ENCODE data around the gene KCNK4.

The KCNK4 gene

DNA sequence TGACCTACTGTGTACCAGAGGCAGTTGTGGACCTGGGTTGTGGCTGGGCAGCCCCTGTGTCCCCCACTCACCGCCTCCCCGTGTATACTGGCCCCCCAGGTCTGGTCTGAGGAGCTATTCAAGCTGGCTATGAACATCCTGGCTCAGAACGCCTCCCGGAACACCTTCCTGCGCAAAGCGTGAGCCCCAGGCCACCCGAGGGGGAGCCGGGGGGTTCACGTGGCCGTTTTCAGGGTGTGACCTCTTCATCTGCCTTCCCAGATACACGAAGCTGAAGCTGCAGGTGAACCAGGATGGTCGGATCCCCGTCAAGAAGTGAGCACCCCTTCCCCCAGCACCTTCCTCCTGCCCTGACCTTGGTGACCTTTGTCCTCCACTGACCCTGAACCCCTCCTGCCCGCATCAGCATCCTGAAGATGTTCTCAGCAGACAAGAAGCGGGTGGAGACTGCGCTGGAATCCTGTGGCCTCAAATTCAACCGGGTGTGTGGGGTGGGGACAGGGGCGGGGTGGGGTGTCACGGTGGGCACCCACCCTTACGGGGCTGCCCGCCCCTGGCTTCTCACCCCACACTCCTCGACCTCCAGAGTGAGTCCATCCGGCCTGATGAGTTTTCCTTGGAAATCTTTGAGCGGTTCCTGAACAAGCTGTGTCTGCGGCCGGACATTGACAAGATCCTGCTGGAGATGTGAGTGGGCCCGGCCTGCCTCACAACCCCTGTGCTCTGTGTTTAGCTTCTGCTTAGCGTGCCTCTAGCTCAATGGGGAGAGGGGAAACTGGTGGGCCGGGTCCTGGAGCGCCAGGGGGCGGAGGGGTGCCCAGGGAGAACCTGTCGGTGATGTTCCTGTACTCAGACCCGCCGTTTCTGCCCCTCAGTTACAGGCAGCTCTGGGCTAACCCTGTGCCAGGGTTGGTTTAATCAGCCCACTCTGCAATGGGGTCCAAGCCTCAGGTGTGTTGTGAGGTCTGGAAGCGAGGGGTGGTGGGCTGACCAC is 35.7 kb upstream of the KCNK4 start:
- Histone ChIP-seq H3K27ac (ENCODE audit: low read depth, low read length) (no peak overlapping the region), H3K36me3 (ENCODE audit: insufficient read depth, low read length) (peaks cover 38% of the 10 kb centered on the region), H3K4me3 (ENCODE audit: low read depth in 1 of 2, low read length in 2 of 2) (no peak overlapping the region)

GRCh38 chr11:64256300-64256699 is 34.8 kb upstream of the KCNK4 start:
- H3K36me3 ChIP-seq (ENCODE audit: insufficient read depth, low read length) = peaks cover 38% of the 10 kb centered on the region
- H3K9ac ChIP-seq (ENCODE audit: low read length) = no peak overlapping the region
- no peaks in the 10 kb centered on the region for H3K27me3 ChIP-seq (ENCODE audit: control insufficient read depth in 1 of 2, insufficient read depth in 2 of 2, low read length in 2 of 2)
- H3K4me1 ChIP-seq (ENCODE audit: insufficient read depth, low read length) = peaks cover 15% of the 10 kb centered on the region
- H3K27ac ChIP-seq (ENCODE audit: low read depth, low read length) = no peak overlapping the region
- no peak overlapping the region for H3K4me3 ChIP-seq (ENCODE audit: low read depth in 1 of 2, low read length in 2 of 2)
- no peaks in the 10 kb centered on the region for H3K9me3 ChIP-seq (ENCODE audit: low read length)

More for the DNA sequence above, 35.7 kb upstream of the KCNK4 start:
- Histone ChIP-seq H3K9ac (ENCODE audit: low read length) (no peak overlapping the region), H3K27me3 (ENCODE audit: control insufficient read depth in 1 of 2, insufficient read depth in 2 of 2, low read length in 2 of 2) (no peaks in the 10 kb centered on the region), H3K9me3 (ENCODE audit: low read length) (no peaks in the 10 kb centered on the region), H3K4me1 (ENCODE audit: insufficient read depth, low read length) (peaks cover 20% of the 10 kb centered on the region)

DNA sequence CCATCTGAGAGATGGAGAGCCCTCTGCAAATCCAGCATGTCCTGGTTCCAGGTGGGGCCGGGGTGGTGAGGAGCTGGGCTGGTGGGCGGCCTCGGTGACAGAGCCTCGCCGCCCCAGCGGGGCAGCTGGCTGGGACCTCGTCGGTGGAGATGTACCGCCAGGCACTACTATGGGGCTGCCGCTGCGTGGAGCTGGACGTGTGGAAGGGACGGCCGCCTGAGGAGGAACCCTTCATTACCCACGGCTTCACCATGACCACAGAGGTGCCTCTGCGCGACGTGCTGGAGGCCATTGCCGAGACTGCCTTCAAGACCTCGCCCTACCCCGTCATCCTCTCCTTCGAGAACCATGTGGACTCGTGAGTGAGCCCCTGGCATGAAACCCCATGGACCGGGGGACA is 32.7 kb upstream of the KCNK4 start:
- Histone ChIP-seq H3K9ac (ENCODE audit: low read length) (no peak overlapping the region), H3K4me3 (ENCODE audit: low read depth in 1 of 2, low read length in 2 of 2) (no peak overlapping the region), H3K36me3 (ENCODE audit: insufficient read depth, low read length) (peaks cover 48% of the 10 kb centered on the region), H3K27ac (ENCODE audit: low read depth, low read length) (no peak overlapping the region), H3K4me1 (ENCODE audit: insufficient read depth, low read length) (no peaks in the 10 kb centered on the region), H3K9me3 (ENCODE audit: low read length) (no peaks in the 10 kb centered on the region), H3K27me3 (ENCODE audit: control insufficient read depth in 1 of 2, insufficient read depth in 2 of 2, low read length in 2 of 2) (no peaks in the 10 kb centered on the region)

DNA sequence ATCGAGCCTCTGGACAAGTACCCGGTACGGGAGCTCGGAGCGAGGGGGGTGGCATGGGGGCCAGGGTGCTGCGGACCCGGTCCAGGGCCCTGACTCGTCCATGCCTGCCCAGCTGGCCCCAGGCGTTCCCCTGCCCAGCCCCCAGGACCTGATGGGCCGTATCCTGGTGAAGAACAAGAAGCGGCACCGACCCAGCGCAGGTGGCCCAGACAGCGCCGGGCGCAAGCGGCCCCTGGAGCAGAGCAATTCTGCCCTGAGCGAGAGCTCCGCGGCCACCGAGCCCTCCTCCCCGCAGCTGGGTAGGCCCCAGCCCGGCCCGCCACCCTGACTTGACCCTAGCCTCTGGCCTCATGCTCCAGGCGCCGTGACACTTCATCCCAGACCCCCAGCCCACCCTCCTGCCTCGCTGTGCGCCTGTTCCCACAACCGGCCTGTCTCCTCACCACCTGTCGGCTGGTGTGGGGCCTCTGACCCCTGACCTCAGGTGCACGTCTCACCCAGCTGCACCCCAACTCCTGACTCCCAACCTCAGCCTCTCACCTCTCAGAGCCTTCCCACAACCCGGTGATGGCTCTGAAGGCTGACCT is 32.1 kb upstream of the KCNK4 start:
- Histone ChIP-seq H3K27ac (ENCODE audit: low read depth, low read length) (no peak overlapping the region), H3K36me3 (ENCODE audit: insufficient read depth, low read length) (peaks cover 50% of the 10 kb centered on the region), H3K4me1 (ENCODE audit: insufficient read depth, low read length) (no peaks in the 10 kb centered on the region), H3K27me3 (ENCODE audit: control insufficient read depth in 1 of 2, insufficient read depth in 2 of 2, low read length in 2 of 2) (no peaks in the 10 kb centered on the region), H3K9ac (ENCODE audit: low read length) (no peak overlapping the region), H3K4me3 (ENCODE audit: low read depth in 1 of 2, low read length in 2 of 2) (no peak overlapping the region), H3K9me3 (ENCODE audit: low read length) (no peaks in the 10 kb centered on the region)

GRCh38 chr11:64259533-64260067 is 31.5 kb upstream of the KCNK4 start:
- no peaks in the 10 kb centered on the region for H3K4me1 ChIP-seq (ENCODE audit: insufficient read depth, low read length)
- H3K9me3 ChIP-seq (ENCODE audit: low read length) = no peaks in the 10 kb centered on the region
- H3K27me3 ChIP-seq (ENCODE audit: control insufficient read depth in 1 of 2, insufficient read depth in 2 of 2, low read length in 2 of 2) = no peaks in the 10 kb centered on the region
- H3K9ac ChIP-seq (ENCODE audit: low read length) = no peak overlapping the region
- no peak overlapping the region for H3K27ac ChIP-seq (ENCODE audit: low read depth, low read length)
- peaks cover 50% of the 10 kb centered on the region for H3K36me3 ChIP-seq (ENCODE audit: insufficient read depth, low read length)
- H3K4me3 ChIP-seq (ENCODE audit: low read depth in 1 of 2, low read length in 2 of 2) = no peak overlapping the region

DNA sequence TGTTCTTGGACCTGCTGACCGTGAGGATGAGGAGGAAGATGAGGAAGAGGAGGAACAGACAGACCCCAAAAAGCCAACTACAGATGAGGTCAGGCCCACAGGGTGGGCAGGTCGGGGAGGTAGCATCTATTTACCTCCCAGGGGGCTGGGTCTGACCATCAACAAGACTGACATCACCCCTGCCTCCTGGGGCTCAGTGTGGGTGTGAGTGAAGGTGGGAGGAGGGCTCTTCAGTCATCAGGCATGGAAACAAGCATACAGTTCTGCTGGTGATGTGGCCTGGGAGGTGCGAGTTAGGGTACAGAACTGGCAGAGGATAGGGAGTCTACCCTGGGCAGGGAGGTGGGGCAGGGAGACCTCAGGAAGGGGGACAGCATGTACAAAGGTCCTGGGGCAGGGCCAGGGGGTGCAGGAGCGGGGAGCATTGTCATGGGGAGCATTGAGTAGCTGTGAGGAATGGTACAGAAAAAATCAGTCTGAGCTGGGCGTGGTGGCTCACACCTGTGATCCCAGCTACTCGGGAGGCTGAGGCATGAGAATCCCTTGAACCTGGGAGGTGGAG is 30.9 kb upstream of the KCNK4 start:
- H3K36me3 ChIP-seq (ENCODE audit: insufficient read depth, low read length) = peaks cover 44% of the 10 kb centered on the region
- H3K9me3 ChIP-seq (ENCODE audit: low read length) = no peaks in the 10 kb centered on the region
- H3K4me3 ChIP-seq (ENCODE audit: low read depth in 1 of 2, low read length in 2 of 2) = no peak overlapping the region
- no peak overlapping the region for H3K27ac ChIP-seq (ENCODE audit: low read depth, low read length)
- no peaks in the 10 kb centered on the region for H3K27me3 ChIP-seq (ENCODE audit: control insufficient read depth in 1 of 2, insufficient read depth in 2 of 2, low read length in 2 of 2)
- no peak overlapping the region for H3K9ac ChIP-seq (ENCODE audit: low read length)
- no peaks in the 10 kb centered on the region for H3K4me1 ChIP-seq (ENCODE audit: insufficient read depth, low read length)

GRCh38 chr11:64261556-64262080 is 29.5 kb upstream of the KCNK4 start:
- Histone ChIP-seq H3K36me3 (ENCODE audit: insufficient read depth, low read length) (peaks cover 41% of the 10 kb centered on the region), H3K9me3 (ENCODE audit: low read length) (no peaks in the 10 kb centered on the region), H3K4me1 (ENCODE audit: insufficient read depth, low read length) (no peaks in the 10 kb centered on the region)

GRCh38 chr11:64262271-64263002 is 28.7 kb upstream of the KCNK4 start:
- no peaks in the 10 kb centered on the region for H3K27me3 ChIP-seq (ENCODE audit: control insufficient read depth in 1 of 2, insufficient read depth in 2 of 2, low read length in 2 of 2)
- H3K9ac ChIP-seq (ENCODE audit: low read length) = no peak overlapping the region
- H3K36me3 ChIP-seq (ENCODE audit: insufficient read depth, low read length) = peaks cover 41% of the 10 kb centered on the region
- no peaks in the 10 kb centered on the region for H3K4me1 ChIP-seq (ENCODE audit: insufficient read depth, low read length)
- no peak overlapping the region for H3K4me3 ChIP-seq (ENCODE audit: low read depth in 1 of 2, low read length in 2 of 2)
- no peaks in the 10 kb centered on the region for H3K9me3 ChIP-seq (ENCODE audit: low read length)
- H3K27ac ChIP-seq (ENCODE audit: low read depth, low read length) = no peak overlapping the region

More at GRCh38 chr11:64261556-64262080, 29.5 kb upstream of the KCNK4 start:
- Histone ChIP-seq H3K9ac (ENCODE audit: low read length) (no peak overlapping the region), H3K27me3 (ENCODE audit: control insufficient read depth in 1 of 2, insufficient read depth in 2 of 2, low read length in 2 of 2) (no peaks in the 10 kb centered on the region), H3K4me3 (ENCODE audit: low read depth in 1 of 2, low read length in 2 of 2) (no peak overlapping the region), H3K27ac (ENCODE audit: low read depth, low read length) (no peak overlapping the region)

DNA sequence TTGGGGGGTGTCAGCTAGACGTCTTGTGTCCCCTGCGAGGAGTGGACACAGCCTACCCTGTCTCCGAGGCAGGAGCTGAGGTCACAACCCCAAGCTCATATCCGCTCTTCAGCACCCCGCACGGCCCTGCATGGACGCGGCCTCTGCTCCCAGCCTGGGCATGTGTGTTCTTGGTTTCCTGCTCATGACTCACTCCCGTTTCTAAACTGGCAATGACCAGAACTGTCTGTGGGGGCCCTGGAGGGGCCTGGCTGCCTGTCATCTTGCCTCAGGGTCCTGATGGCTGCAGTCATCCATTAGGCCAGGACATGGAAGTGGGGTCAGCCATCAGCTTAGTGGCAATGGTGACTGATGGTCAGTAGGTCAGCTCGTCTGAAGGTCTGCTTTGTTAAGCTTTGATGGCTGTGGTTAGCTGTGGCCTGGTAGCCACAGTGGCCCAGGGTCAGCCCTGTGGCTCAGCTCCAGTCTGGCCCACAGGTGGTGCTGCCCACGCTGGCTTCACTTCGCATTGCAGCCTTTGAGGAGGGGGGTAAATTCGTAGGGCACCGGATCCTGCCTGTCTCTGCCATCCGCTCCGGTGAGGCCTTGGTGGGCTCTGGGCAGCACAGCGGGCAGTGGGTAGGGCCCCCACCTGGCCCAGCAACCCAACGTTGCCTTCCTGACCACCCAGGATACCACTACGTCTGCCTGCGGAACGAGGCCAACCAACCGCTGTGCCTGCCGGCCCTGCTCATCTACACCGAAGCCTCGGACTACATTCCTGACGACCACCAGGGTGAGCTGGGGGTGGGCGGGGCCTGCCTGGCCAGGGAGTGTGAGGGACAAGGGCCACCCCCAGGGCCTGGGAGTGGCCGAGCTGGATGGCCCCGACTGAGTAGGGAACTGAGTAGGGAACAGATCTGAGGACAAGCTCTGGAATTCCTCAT is 27.8 kb upstream of the KCNK4 start:
- H3K36me3 ChIP-seq (ENCODE audit: insufficient read depth, low read length) = peaks cover 40% of the 10 kb centered on the region

DNA sequence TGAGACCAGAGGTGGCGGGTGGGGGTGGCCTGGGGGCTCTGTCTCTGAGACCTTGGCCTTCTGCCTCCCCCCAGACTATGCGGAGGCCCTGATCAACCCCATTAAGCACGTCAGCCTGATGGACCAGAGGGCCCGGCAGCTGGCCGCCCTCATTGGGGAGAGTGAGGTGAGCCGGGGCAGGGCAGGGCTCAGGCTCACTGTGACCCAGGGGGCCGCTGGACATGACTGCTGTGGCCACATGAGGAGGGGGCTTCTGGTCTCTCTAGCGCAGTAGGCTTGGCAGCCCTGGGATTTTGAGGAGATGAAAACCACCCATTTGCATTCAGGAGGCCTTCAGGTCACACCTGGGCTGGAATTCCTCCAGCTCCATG is 27.2 kb upstream of the KCNK4 start:
- peaks cover 11% of the 10 kb centered on the region for H3K4me1 ChIP-seq (ENCODE audit: insufficient read depth, low read length)
- no peaks in the 10 kb centered on the region for H3K27me3 ChIP-seq (ENCODE audit: control insufficient read depth in 1 of 2, insufficient read depth in 2 of 2, low read length in 2 of 2)
- H3K9ac ChIP-seq (ENCODE audit: low read length) = no peak overlapping the region
- peaks cover 35% of the 10 kb centered on the region for H3K36me3 ChIP-seq (ENCODE audit: insufficient read depth, low read length)
- no peaks in the 10 kb centered on the region for H3K9me3 ChIP-seq (ENCODE audit: low read length)
- no peak overlapping the region for H3K27ac ChIP-seq (ENCODE audit: low read depth, low read length)
- H3K4me3 ChIP-seq (ENCODE audit: low read depth in 1 of 2, low read length in 2 of 2) = no peak overlapping the region

More for the DNA sequence above, 27.8 kb upstream of the KCNK4 start:
- Histone ChIP-seq H3K4me3 (ENCODE audit: low read depth in 1 of 2, low read length in 2 of 2) (no peak overlapping the region), H3K4me1 (ENCODE audit: insufficient read depth, low read length) (peaks cover 5% of the 10 kb centered on the region), H3K27ac (ENCODE audit: low read depth, low read length) (no peak overlapping the region), H3K9ac (ENCODE audit: low read length) (no peak overlapping the region), H3K9me3 (ENCODE audit: low read length) (no peaks in the 10 kb centered on the region), H3K27me3 (ENCODE audit: control insufficient read depth in 1 of 2, insufficient read depth in 2 of 2, low read length in 2 of 2) (no peaks in the 10 kb centered on the region)
